SU-DHL-6 (cell line): Measurements from ENCODE around the gene SIGLEC14.

Source experiments
- CTCF ChIP-seq: fragments of 200-600 bp; sonication (generic); IDR thresholded peaks from one replicate; pipeline ENCODE4 v1.5.1; 2017; ENCODE audit warnings: antibody characterized with exemption, mild to moderate bottlenecking, low read length, moderate library complexity; ENCODE audit not compliant: insufficient read depth, poor library complexity, severe bottlenecking
- EZH2phosphoT487 ChIP-seq: fragments of 200-600 bp; sonication (generic), shearing (Covaris generic); conservative IDR thresholded peaks from 2 replicates; pipeline ENCODE4 v1.6.1; 2018; ENCODE audit warnings: mild to moderate bottlenecking, antibody characterized with exemption, low read length, moderate library complexity, mixed read lengths

GRCh38 chr19:51653162-51653561, 6.5 kb upstream of the SIGLEC14 start:
- TF ChIP-seq CTCF (no peak), EZH2phosphoT487 (no peak)
